IMR-90 (cell line): ENCODE results near the gene ARHGEF26. TPM values are rescaled to one million over a fixed set of nuclear protein-coding genes. Genes with fewer than 3 reads are reported as not detected.

Source experiments
- ATAC-seq: fragments of 200-7000 bp; cut with Tn5 transposase; 2 replicates; pipeline ENCODE4 v1.9.1; 2020; ENCODE audit warnings: low read depth, mild to moderate bottlenecking, moderate library complexity
- BruUV-seq: library from RNA; stranded (reverse); fragments of 400-500 nt; replicated peaks from 2 replicates; lab custom pipeline; 2021; lab: Mats Ljungman, UMichigan
- CTCF ChIA-PET: fragments of 300-600 bp; formaldehyde crosslinking; extraction: SDS; loops from one replicate; lab custom pipeline; 2021; ENCODE audit warnings: antibody characterized with exemption; lab: Yijun Ruan, JAX
- POLR2A ChIA-PET: fragments of 300-600 bp; sonication (Branson Sonifier 250); formaldehyde crosslinking; loops from one replicate; lab custom pipeline; 2022; ENCODE audit warnings: antibody characterized with exemption; ENCODE audit not compliant: unreplicated experiment; lab: Charles Lee
- DNase-seq: peaks from one replicate; pipeline ENCODE4 v3.0.0; 2013
- H2AFZ ChIP-seq: replicated peaks from 2 replicates; pipeline ENCODE3; 2013; ENCODE audit warnings: low read length, mild to moderate bottlenecking; ENCODE audit not compliant: poor library complexity
- H2AK5ac ChIP-seq: 2 replicates; pipeline ENCODE4 v1.6.1; 2013; ENCODE audit warnings: low read depth, low read length, inconsistent platforms
- H2AK9ac ChIP-seq: replicated peaks from 2 replicates; pipeline ENCODE3; 2013; ENCODE audit warnings: mild to moderate bottlenecking, low read depth, low read length, moderate library complexity; ENCODE audit not compliant: poor library complexity
- H2BK120ac ChIP-seq: 2 replicates; pipeline ENCODE4 v1.6.1; 2013; ENCODE audit warnings: low read depth, low read length, inconsistent platforms
- H2BK15ac ChIP-seq: 3 replicates; pipeline ENCODE4 v1.6.1; 2013; ENCODE audit warnings: low read depth, low read length, inconsistent platforms
- H2BK20ac ChIP-seq: 2 replicates; pipeline ENCODE4 v1.6.1; 2013; ENCODE audit warnings: low read depth, mild to moderate bottlenecking, inconsistent platforms, low read length, moderate library complexity
- H2BK5ac ChIP-seq: 2 replicates; pipeline ENCODE4 v1.6.1; 2013; ENCODE audit warnings: mild to moderate bottlenecking, low read depth, low read length, inconsistent platforms; ENCODE audit not compliant: poor library complexity, severe bottlenecking
- H3K14ac ChIP-seq: replicated peaks from 2 replicates; pipeline ENCODE4 v1.6.1; 2013; ENCODE audit warnings: low read depth, low read length, inconsistent platforms
- H3K18ac ChIP-seq: 2 replicates; pipeline ENCODE4 v1.6.1; 2013; ENCODE audit warnings: low read depth, low read length, control low read depth
- H3K23ac ChIP-seq: 2 replicates; pipeline ENCODE4 v1.6.1; 2013; ENCODE audit warnings: low read depth, low read length, inconsistent platforms
- H3K27ac ChIP-seq: 2 replicates; pipeline ENCODE4 v1.5.1; 2013; ENCODE audit warnings: mild to moderate bottlenecking, control low read depth, low read length; ENCODE audit not compliant: insufficient read depth
- H3K27me3 ChIP-seq: 2 replicates; pipeline ENCODE4 v1.6.1; 2013; ENCODE audit warnings: low read length; ENCODE audit not compliant: control insufficient read depth, insufficient read depth
- H3K36me3 ChIP-seq: 2 replicates; pipeline ENCODE4 v1.6.1; 2013; ENCODE audit warnings: low read length, mixed read lengths; ENCODE audit not compliant: control insufficient read depth, insufficient read depth
- H3K4ac ChIP-seq: 2 replicates; pipeline ENCODE4 v1.6.1; 2013; ENCODE audit warnings: low read depth, low read length, inconsistent platforms
- H3K4me1 ChIP-seq: 2 replicates; pipeline ENCODE4 v1.6.1; 2013; ENCODE audit warnings: low read length, mixed read lengths; ENCODE audit not compliant: control insufficient read depth, insufficient read depth
- H3K4me2 ChIP-seq: 2 replicates; pipeline ENCODE4 v1.6.1; 2013; ENCODE audit warnings: low read depth, mild to moderate bottlenecking, control low read depth, low read length, moderate library complexity
- H3K4me3 ChIP-seq: 2 replicates; pipeline ENCODE4 v1.5.1; 2013; ENCODE audit warnings: low read depth, mild to moderate bottlenecking, control low read depth, low read length, moderate library complexity; ENCODE audit not compliant: insufficient read depth
- H3K56ac ChIP-seq: 2 replicates; pipeline ENCODE4 v1.6.1; 2013; ENCODE audit warnings: low read length, inconsistent platforms; ENCODE audit not compliant: insufficient read depth; ENCODE audit errors: extremely low read depth
- H3K79me1 ChIP-seq, 2 experiments: 2 replicates each; pipeline ENCODE4 v1.6.1; 2013; ENCODE audit warnings: low read length in 2 of 2, inconsistent platforms in 1 of 2, low read depth in 1 of 2
- H3K9ac ChIP-seq: 2 replicates; pipeline ENCODE4 v1.6.1; 2013; ENCODE audit warnings: low read depth, low read length, control low read depth
- H3K9me1 ChIP-seq: 2 replicates; pipeline ENCODE4 v1.6.1; 2013; ENCODE audit warnings: low read length, inconsistent platforms; ENCODE audit not compliant: insufficient read depth
- H3K9me3 ChIP-seq: 2 replicates; pipeline ENCODE4 v1.6.1; 2013; ENCODE audit warnings: low read length; ENCODE audit not compliant: control insufficient read depth, insufficient read depth
- H4K20me1 ChIP-seq: 2 replicates; pipeline ENCODE4 v1.6.1; 2013; ENCODE audit warnings: low read length, inconsistent platforms; ENCODE audit not compliant: insufficient read depth
- H4K5ac ChIP-seq: 2 replicates; pipeline ENCODE4 v1.6.1; 2013; ENCODE audit warnings: mild to moderate bottlenecking, low read depth, low read length, control low read depth
- H4K8ac ChIP-seq, 2 experiments: 2 replicates each; pipeline ENCODE4 v1.6.1; 2013; ENCODE audit warnings: low read depth in 2 of 2, low read length in 2 of 2, control low read depth in 1 of 2, inconsistent platforms in 1 of 2
- H4K91ac ChIP-seq: 2 replicates; pipeline ENCODE4 v1.6.1; 2013; ENCODE audit warnings: low read depth, low read length, inconsistent platforms; ENCODE audit not compliant: insufficient read depth
- BHLHE40 ChIP-seq: fragments of 150-350 bp; IDR thresholded peaks from 2 replicates; pipeline ENCODE4 v1.6.1; 2016; ENCODE audit warnings: mild to moderate bottlenecking, low read depth, low read length
- CEBPB ChIP-seq: IDR thresholded peaks from 2 replicates; pipeline ENCODE4 v1.6.1; 2012; ENCODE audit warnings: low read depth, low read length, improper control_type of control experiment
- CHD1 ChIP-seq: IDR thresholded peaks from 2 replicates; pipeline ENCODE4 v1.6.1; 2012; ENCODE audit warnings: low read depth, low read length, improper control_type of control experiment
- CTCF ChIP-seq: conservative IDR thresholded peaks from 2 replicates; pipeline ENCODE4 v1.5.1; 2012; ENCODE audit warnings: mild to moderate bottlenecking, low read depth, low read length, improper control_type of control experiment
- ELK1 ChIP-seq: fragments of 150-350 bp; IDR thresholded peaks from 2 replicates; pipeline ENCODE4 v1.6.1; 2016; ENCODE audit warnings: low read depth, mild to moderate bottlenecking, low read length, moderate library complexity, borderline replicate concordance
- FOS ChIP-seq: fragments of 150-350 bp; IDR thresholded peaks from 2 replicates; pipeline ENCODE4 v1.6.1; 2016; ENCODE audit warnings: low read depth, low read length
- MAFK ChIP-seq: IDR thresholded peaks from 2 replicates; pipeline ENCODE4 v1.6.1; 2012; ENCODE audit warnings: low read depth, low read length, improper control_type of control experiment
- MAZ ChIP-seq: IDR thresholded peaks from 2 replicates; pipeline ENCODE4 v1.6.1; 2012; ENCODE audit warnings: low read depth, mild to moderate bottlenecking, low read length, improper control_type of control experiment, moderate library complexity, borderline replicate concordance
- MXI1 ChIP-seq: IDR thresholded peaks from 2 replicates; pipeline ENCODE4 v1.6.1; 2012; ENCODE audit warnings: low read depth, mild to moderate bottlenecking, low read length, moderate library complexity, borderline replicate concordance
- POLR2A ChIP-seq: IDR thresholded peaks from 2 replicates; pipeline ENCODE4 v1.6.1; 2012; ENCODE audit warnings: mild to moderate bottlenecking, low read depth, low read length
- RAD21 ChIP-seq: IDR thresholded peaks from 2 replicates; pipeline ENCODE4 v1.6.1; 2012; ENCODE audit warnings: low read length, improper control_type of control experiment
- RCOR1 ChIP-seq: IDR thresholded peaks from 2 replicates; pipeline ENCODE4 v1.6.1; 2012; ENCODE audit warnings: mild to moderate bottlenecking, low read length, improper control_type of control experiment; ENCODE audit not compliant: insufficient replicate concordance
- RFX5 ChIP-seq: IDR thresholded peaks from 2 replicates; pipeline ENCODE4 v1.8.0; 2012; ENCODE audit warnings: low read depth, mild to moderate bottlenecking, low read length, moderate library complexity
- SMC3 ChIP-seq: fragments of 150-350 bp; IDR thresholded peaks from 2 replicates; pipeline ENCODE4 v1.6.1; 2016; ENCODE audit warnings: low read depth, mild to moderate bottlenecking, antibody characterized with exemption, low read length, moderate library complexity
- USF2 ChIP-seq: fragments of 150-350 bp; IDR thresholded peaks from 2 replicates; pipeline ENCODE4 v1.6.1; 2017; ENCODE audit warnings: mild to moderate bottlenecking, antibody characterized with exemption, low read length, low read depth
- WGBS, 2 experiments: methylation state at CpG; one replicate each; pipeline versions ENCODE4 v1.1.5 to v1.1.7; 2013; ENCODE audit warnings: missing lambda C conversion rate in 2 of 2; ENCODE audit not compliant: insufficient read length in 1 of 2; ENCODE audit errors: extremely low coverage in 2 of 2; 5-methylcytosine and 5-hydroxymethylcytosine counted together
- dilution Hi-C: fragments of 300-500 bp; cut with HindIII; formaldehyde crosslinking; loops from one replicate; pipeline ENCODE4 v1.14.3; 2018; ENCODE audit warnings: low sequenced_read_pairs; ENCODE audit not compliant: unreplicated experiment
- in situ Hi-C: fragments of 300-500 bp; cut with MboI; formaldehyde crosslinking; loops from 3 replicates; pipeline ENCODE4 v1.14.3; 2019; ENCODE audit warnings: low sequenced_read_pairs, inconsistent platforms, mixed read lengths
- intact Hi-C: fragments of 100-400 bp; cut with micrococcal nuclease; formaldehyde crosslinking; loops from 2 replicates; pipeline ENCODE4 v1.10.0; 2022
- polyA plus RNA-seq, 3 experiments: library from polyadenylated mRNA; depleted of rRNA; stranded (reverse); fragments of >200 nt; gene quantifications; 2 replicates each; pipeline ENCODE4 v1.2.3, GENCODE V29; 2012; ENCODE audit warnings: low replicate concordance in 1 of 3
- total RNA-seq: library from RNA; depleted of rRNA; stranded (reverse); fragments of >200 nt; gene quantifications from 2 replicates; pipeline ENCODE4 v1.2.3, GENCODE V29; 2012

The ARHGEF26 gene
- total and polyA plus RNA-seq, 2 of the 4 experiments (the other 2 are of a cell fraction): 2.0 to 2.3 TPM

GRCh38 chr3:154224366-154224765 is 103.2 kb downstream of the ARHGEF26 start:
- no peak for ATAC-seq
- ChIA-PET POLR2A (no interaction called here), CTCF (interaction anchor here (0.6 kb wide), 1 partner anchor 29 kb away, joined by 3 read pairs; no protein-coding TSS in a partner anchor)
- Histone ChIP-seq H4K8ac (no peak overlapping the region), H3K18ac (no peak overlapping the region), H3K9ac (no peak overlapping the region), H2BK20ac (no peak overlapping the region), H3K56ac (no peak overlapping the region), H2AK5ac (no peak overlapping the region), H3K4me3 (no peak overlapping the region), H2AFZ (no peak overlapping the region), H4K91ac (no peak overlapping the region), H2AK9ac (no peak overlapping the region), H4K5ac (no peak overlapping the region), H2BK15ac (no peak overlapping the region; the same call in 2 of the 3 replicates), H2BK120ac (no peak overlapping the region), H3K4me1 (0 out of 2 replicates have a peak, but pooled peaks cover 2% of the 10 kb centered on the region), H3K14ac (no peak overlapping the region), H3K36me3 (no peaks in the 10 kb centered on the region), H4K20me1 (no peaks in the 10 kb centered on the region), H3K4ac (no peak overlapping the region), H3K23ac (no peak overlapping the region), H3K27ac (no peak overlapping the region), H3K79me1 (no peaks in the 10 kb centered on the region), H3K9me1 (no peaks in the 10 kb centered on the region), H3K4me2 (no peak overlapping the region), H2BK5ac (no peak overlapping the region), H3K27me3 (no peaks in the 10 kb centered on the region), H3K9me3 (no peaks in the 10 kb centered on the region)
- in situ Hi-C loops: no loop called here
- DNase-seq: no peak
- TF ChIP-seq MXI1 (no peak), MAFK (no peak), BHLHE40 (no peak), FOS (no peak), SMC3 (no peak), POLR2A (no peak), USF2 (no peak), RCOR1 (no peak), RAD21 (no peak), RFX5 (no peak), ELK1 (no peak), CEBPB (no peak), CHD1 (no peak), MAZ (no peak), CTCF (no peak)
- intact Hi-C loops: no loop called here
- no CpG with 5 or more reads among the region's 6 CpGs for WGBS, 2 experiments
- no TSS peak for BruUV-seq
- dilution Hi-C loops: no loop called here
